SK-N-MC (cell line): ENCODE measurements around the gene WBP1.

Experiments used
- EZH2 ChIP-seq: fragments of 200-600 bp; sonication (generic); IDR thresholded peaks from one replicate; pipeline ENCODE4 v1.6.1; 2017; ENCODE audit warnings: antibody characterized with exemption
- POLR2AphosphoS5 ChIP-seq: IDR thresholded peaks from 2 replicates; pipeline ENCODE4 v1.6.1; 2012; ENCODE audit warnings: mild to moderate bottlenecking, low read depth, low read length, borderline replicate concordance

GRCh38 chr2:74491648-74492544 lies 33.7 kb downstream of the WBP1 start:
- TF ChIP-seq EZH2 (no peak), POLR2AphosphoS5 (no peak)
